ENCODE measurements around the gene KRTAP5-8. TPM values are rescaled to one million over a fixed set of nuclear protein-coding genes. Genes with fewer than 3 reads are reported as not detected.
A peak's percentile ranks its signal among the peaks of the same experiment; 100 is the strongest.

KRTAP5-8 gene
- total and polyA plus RNA-seq, 2 donors (not counting 1 experiment from before 2014, with no cell fraction given) = not detected

DNA sequence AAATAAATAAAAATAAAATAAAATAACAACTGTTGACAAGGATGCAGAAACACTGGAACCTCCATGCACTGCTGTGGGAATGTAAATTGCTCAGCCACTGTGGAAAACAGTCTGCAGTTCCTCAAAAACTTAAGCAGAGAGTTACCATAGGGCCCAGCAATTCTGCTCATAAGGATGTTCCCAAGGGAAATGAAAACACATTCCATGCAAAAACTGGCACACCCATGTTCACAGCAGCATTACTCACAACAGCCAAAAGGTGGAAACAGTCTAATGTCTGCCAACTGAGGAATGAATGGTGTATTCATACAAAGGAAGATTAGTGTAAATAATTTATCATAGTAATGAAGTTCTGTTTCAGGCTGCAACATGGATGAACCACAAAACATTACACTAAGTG, 24.3 kb downstream of the KRTAP5-8 start:
- Histone ChIP-seq H3K9me3 (ENCODE audit: control insufficient read depth, insufficient read depth, low read depth, low read length) (no peaks in the 10 kb centered on the region), H3K36me3 (ENCODE audit: control insufficient read depth, insufficient read depth, low read length) (no peaks in the 10 kb centered on the region), H3K27ac (ENCODE audit: insufficient read depth, low read length) (no peak overlapping the region), H3K4me2 (ENCODE audit: extremely low read depth, insufficient read depth, low read length) (no peak overlapping the region), H4K20me1 (ENCODE audit: control insufficient read depth, extremely low read depth, insufficient read depth, low read length) (no peaks in the 10 kb centered on the region), H3K9ac (ENCODE audit: insufficient read depth, low read length) (no peak overlapping the region), H3K4me1 (ENCODE audit: control insufficient read depth, extremely low read depth, insufficient read depth, low read length) (no peaks in the 10 kb centered on the region), H3K4me3 (replicated peaks in 1 of 4; ENCODE audit: control extremely low read depth in 1 of 4, insufficient read depth in 1 of 4, low read depth in 3 of 4, low read length in 4 of 4) (no peak overlapping the region), H3K27me3 (ENCODE audit: control insufficient read depth, insufficient read depth, low read length) (no peaks in the 10 kb centered on the region), H3K79me2 (ENCODE audit: control insufficient read depth, insufficient read depth, low read length) (no peaks in the 10 kb centered on the region), H2AFZ (ENCODE audit: low read length) (no peak overlapping the region)
- TF ChIP-seq EZH2 (IDR thresholded peaks at IDR 0.05; ENCODE audit: low read length, missing control alignments) = no peak
- TF ChIP-seq, protein P1, sequence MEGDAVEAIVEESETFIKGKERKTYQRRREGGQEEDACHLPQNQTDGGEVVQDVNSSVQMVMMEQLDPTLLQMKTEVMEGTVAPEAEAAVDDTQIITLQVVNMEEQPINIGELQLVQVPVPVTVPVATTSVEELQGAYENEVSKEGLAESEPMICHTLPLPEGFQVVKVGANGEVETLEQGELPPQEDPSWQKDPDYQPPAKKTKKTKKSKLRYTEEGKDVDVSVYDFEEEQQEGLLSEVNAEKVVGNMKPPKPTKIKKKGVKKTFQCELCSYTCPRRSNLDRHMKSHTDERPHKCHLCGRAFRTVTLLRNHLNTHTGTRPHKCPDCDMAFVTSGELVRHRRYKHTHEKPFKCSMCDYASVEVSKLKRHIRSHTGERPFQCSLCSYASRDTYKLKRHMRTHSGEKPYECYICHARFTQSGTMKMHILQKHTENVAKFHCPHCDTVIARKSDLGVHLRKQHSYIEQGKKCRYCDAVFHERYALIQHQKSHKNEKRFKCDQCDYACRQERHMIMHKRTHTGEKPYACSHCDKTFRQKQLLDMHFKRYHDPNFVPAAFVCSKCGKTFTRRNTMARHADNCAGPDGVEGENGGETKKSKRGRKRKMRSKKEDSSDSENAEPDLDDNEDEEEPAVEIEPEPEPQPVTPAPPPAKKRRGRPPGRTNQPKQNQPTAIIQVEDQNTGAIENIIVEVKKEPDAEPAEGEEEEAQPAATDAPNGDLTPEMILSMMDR (conservative IDR thresholded peaks at IDR 0.05 in 1 of 2, IDR thresholded peaks at IDR 0.05 in 1 of 2; ENCODE audit: low read depth in 1 of 2, low read length in 2 of 2) = no peak
- no peak for DNase-seq (ENCODE audit: low read depth in 2 of 2)

DNA sequence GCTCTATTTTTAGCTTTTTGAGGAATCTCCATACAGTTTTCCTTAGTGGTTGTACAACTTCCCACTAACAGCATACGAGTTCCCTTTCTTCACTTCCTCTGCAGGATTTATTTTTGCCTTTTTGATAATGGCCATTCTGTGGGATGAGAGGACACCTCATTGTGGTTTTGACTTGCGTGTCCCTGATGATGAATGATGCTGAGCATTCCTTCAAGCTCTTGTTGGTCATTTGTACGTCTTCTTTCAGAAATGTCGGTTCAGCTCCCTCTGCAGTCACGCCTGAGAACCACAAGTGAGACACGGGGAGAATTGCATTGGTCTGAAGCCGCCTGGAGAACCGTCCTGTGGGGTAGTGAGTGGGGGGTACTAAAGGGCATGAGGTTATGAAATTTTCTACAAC, 25.6 kb downstream of the KRTAP5-8 start:
- H3K79me2 ChIP-seq (ENCODE audit: control insufficient read depth, insufficient read depth, low read length) = no peaks in the 10 kb centered on the region
- no peak overlapping the region for H3K27ac ChIP-seq (ENCODE audit: insufficient read depth, low read length)
- no peak overlapping the region for H3K4me3 ChIP-seq (replicated peaks in 1 of 4; ENCODE audit: control extremely low read depth in 1 of 4, insufficient read depth in 1 of 4, low read depth in 3 of 4, low read length in 4 of 4)
- H3K9ac ChIP-seq (ENCODE audit: insufficient read depth, low read length) = no peak overlapping the region
- no peaks in the 10 kb centered on the region for H3K9me3 ChIP-seq (ENCODE audit: control insufficient read depth, insufficient read depth, low read depth, low read length)
- H4K20me1 ChIP-seq (ENCODE audit: control insufficient read depth, extremely low read depth, insufficient read depth, low read length) = no peaks in the 10 kb centered on the region
- no peaks in the 10 kb centered on the region for H3K4me1 ChIP-seq (ENCODE audit: control insufficient read depth, extremely low read depth, insufficient read depth, low read length)
- peak; percentile 29 to 39 for DNase-seq (ENCODE audit: low read depth in 2 of 2)
- no peak overlapping the region for H3K4me2 ChIP-seq (ENCODE audit: extremely low read depth, insufficient read depth, low read length)
- TF ChIP-seq EZH2 (IDR thresholded peaks at IDR 0.05; ENCODE audit: low read length, missing control alignments) = no peak
- TF ChIP-seq, protein P1 (conservative IDR thresholded peaks at IDR 0.05 in 1 of 2, IDR thresholded peaks at IDR 0.05 in 1 of 2; ENCODE audit: low read depth in 1 of 2, low read length in 2 of 2) = peak; percentile 26 to 48
- H3K36me3 ChIP-seq (ENCODE audit: control insufficient read depth, insufficient read depth, low read length) = no peaks in the 10 kb centered on the region
- no peak overlapping the region for H2AFZ ChIP-seq (ENCODE audit: low read length)
- no peaks in the 10 kb centered on the region for H3K27me3 ChIP-seq (ENCODE audit: control insufficient read depth, insufficient read depth, low read length)

DNA sequence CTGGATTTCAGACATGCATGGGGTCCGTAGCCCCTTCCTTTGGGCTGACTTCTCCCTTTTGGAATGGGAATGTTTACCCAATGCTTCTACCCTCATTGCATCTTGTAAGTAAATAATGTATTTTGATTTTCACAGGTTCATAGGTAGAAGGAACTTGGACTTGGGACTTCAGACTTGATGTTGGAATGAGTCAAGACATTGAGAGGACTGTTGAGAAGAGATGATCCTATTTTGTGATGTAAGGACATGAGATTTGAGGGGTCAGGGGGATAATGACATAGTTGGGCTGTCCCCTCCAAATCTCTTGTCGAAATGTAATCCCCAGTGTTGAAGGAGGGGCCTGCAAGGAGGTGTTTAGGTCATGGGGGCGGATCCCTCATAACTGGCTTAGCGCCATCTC, 26.6 kb downstream of the KRTAP5-8 start:
- Histone ChIP-seq H3K27ac (ENCODE audit: insufficient read depth, low read length) (no peak overlapping the region), H3K9ac (ENCODE audit: insufficient read depth, low read length) (no peak overlapping the region), H2AFZ (ENCODE audit: low read length) (no peak overlapping the region), H3K4me1 (ENCODE audit: control insufficient read depth, extremely low read depth, insufficient read depth, low read length) (no peaks in the 10 kb centered on the region), H3K27me3 (ENCODE audit: control insufficient read depth, insufficient read depth, low read length) (no peaks in the 10 kb centered on the region), H3K79me2 (ENCODE audit: control insufficient read depth, insufficient read depth, low read length) (no peaks in the 10 kb centered on the region), H3K36me3 (ENCODE audit: control insufficient read depth, insufficient read depth, low read length) (no peaks in the 10 kb centered on the region), H3K4me3 (replicated peaks in 1 of 4; ENCODE audit: control extremely low read depth in 1 of 4, insufficient read depth in 1 of 4, low read depth in 3 of 4, low read length in 4 of 4) (no peak overlapping the region), H3K4me2 (ENCODE audit: extremely low read depth, insufficient read depth, low read length) (no peak overlapping the region), H4K20me1 (ENCODE audit: control insufficient read depth, extremely low read depth, insufficient read depth, low read length) (no peaks in the 10 kb centered on the region), H3K9me3 (ENCODE audit: control insufficient read depth, insufficient read depth, low read depth, low read length) (no peaks in the 10 kb centered on the region)
- TF ChIP-seq, protein P1 (conservative IDR thresholded peaks at IDR 0.05 in 1 of 2, IDR thresholded peaks at IDR 0.05 in 1 of 2; ENCODE audit: low read depth in 1 of 2, low read length in 2 of 2) = no peak
- TF ChIP-seq EZH2 (IDR thresholded peaks at IDR 0.05; ENCODE audit: low read length, missing control alignments) = no peak
- DNase-seq (ENCODE audit: low read depth in 2 of 2) = no peak

Measured in fibroblast of lung (primary cell).